ENCODE measurements around the gene FAM20C. TPM values are rescaled to one million over a fixed set of nuclear protein-coding genes. Genes with fewer than 3 reads are reported as not detected.

The FAM20C gene
- total RNA-seq, 1 experiment from 2014 or later, result 87.9 TPM

GRCh38 chr7:192701-193480, 520 bp downstream of the FAM20C start:
- H3K4me3 ChIP-seq (ENCODE audit: low read length), result peak overlapping the region; percentile 72
- H3K4me1 ChIP-seq (ENCODE audit: insufficient read depth, low read length), result peaks cover 16% of the 10 kb centered on the region
- no peaks in the 10 kb centered on the region for H3K9me2 ChIP-seq (replicated peaks; ENCODE audit: low read length)
- H4K20me1 ChIP-seq (ENCODE audit: low read length), result peaks cover 25% of the 10 kb centered on the region
- ChIA-PET POLR2A (ENCODE audit: unreplicated experiment) (interaction anchor here (0.5 kb wide), 1 partner anchor 44 kb away, joined by 3 read pairs; no protein-coding TSS in a partner anchor), CTCF (interaction anchor here (0.5 kb wide), 1 partner anchor 140 kb away, joined by 3 read pairs; no protein-coding TSS in a partner anchor)
- DNase-seq (no peak), ATAC-seq (peak; percentile 29)
- peaks cover 5% of the 10 kb centered on the region for H3K36me3 ChIP-seq (ENCODE audit: low read depth, low read length)
- intact Hi-C loops (cut with micrococcal nuclease), result no loop called here
- no peak overlapping the region for H2AFZ ChIP-seq (ENCODE audit: low read length)
- no peaks in the 10 kb centered on the region for H3F3A ChIP-seq (ENCODE audit: low read length, unreplicated experiment)
- TF ChIP-seq CTCF (conservative IDR thresholded peaks at IDR 0.05; ENCODE audit: low read depth, low read length) (no peak), EZH2phosphoT487 (IDR thresholded peaks at IDR 0.05; ENCODE audit: borderline replicate concordance, low read length) (no peak), EZH2 (IDR thresholded peaks at IDR 0.05; ENCODE audit: low read length, unreplicated experiment) (no peak)
- no peaks in the 10 kb centered on the region for H3K9me3 ChIP-seq (ENCODE audit: low read length)
- no peak overlapping the region; the same call in 1 of the 2 replicates for H3K9ac ChIP-seq (ENCODE audit: low read length)
- no TSS peak for BruUV-seq (replicated peaks)
- H3K27ac ChIP-seq (ENCODE audit: low read length), result no peak overlapping the region
- H3K4me2 ChIP-seq (ENCODE audit: low read length), result peak overlapping the region; percentile 78
- peaks cover 34% of the 10 kb centered on the region for H3K79me2 ChIP-seq (ENCODE audit: low read length)
- H3K27me3 ChIP-seq (ENCODE audit: low read length), result no peaks in the 10 kb centered on the region

GRCh38 chr7:193481-194251, 1.3 kb downstream of the FAM20C start:
- ChIA-PET CTCF (no interaction called here), POLR2A (ENCODE audit: unreplicated experiment) (interaction anchor here (0.5 kb wide), 1 partner anchor 45 kb away, joined by 3 read pairs; no protein-coding TSS in a partner anchor)
- H3K27ac ChIP-seq (ENCODE audit: low read length), result no peak overlapping the region
- H4K20me1 ChIP-seq (ENCODE audit: low read length), result peaks cover 25% of the 10 kb centered on the region
- TF ChIP-seq EZH2 (IDR thresholded peaks at IDR 0.05; ENCODE audit: low read length, unreplicated experiment) (no peak), EZH2phosphoT487 (IDR thresholded peaks at IDR 0.05; ENCODE audit: borderline replicate concordance, low read length) (no peak), CTCF (conservative IDR thresholded peaks at IDR 0.05; ENCODE audit: low read depth, low read length) (0 out of 2 replicates have a peak, but pooled peaks have one; percentile 14)
- no peak for ATAC-seq
- no peaks in the 10 kb centered on the region for H3K27me3 ChIP-seq (ENCODE audit: low read length)
- peak overlapping the region; percentile 78 for H3K4me2 ChIP-seq (ENCODE audit: low read length)
- H3K9me3 ChIP-seq (ENCODE audit: low read length), result no peaks in the 10 kb centered on the region
- H3K9me2 ChIP-seq (replicated peaks; ENCODE audit: low read length), result no peaks in the 10 kb centered on the region
- H2AFZ ChIP-seq (ENCODE audit: low read length), result peak overlapping the region; percentile 60; the same call in 1 of the 2 replicates
- peaks cover 34% of the 10 kb centered on the region for H3K79me2 ChIP-seq (ENCODE audit: low read length)
- H3K4me1 ChIP-seq (ENCODE audit: insufficient read depth, low read length), result peaks cover 16% of the 10 kb centered on the region
- intact Hi-C loops (cut with micrococcal nuclease), result no loop called here
- H3K4me3 ChIP-seq (ENCODE audit: low read length), result peak overlapping the region; percentile 72
- no peaks in the 10 kb centered on the region for H3F3A ChIP-seq (ENCODE audit: low read length, unreplicated experiment)
- H3K36me3 ChIP-seq (ENCODE audit: low read depth, low read length), result peaks cover 10% of the 10 kb centered on the region
- TSS peak; percentile 32 for BruUV-seq (replicated peaks)
- H3K9ac ChIP-seq (ENCODE audit: low read length), result peak overlapping the region; percentile 36
- DNase-seq, result no peak

All from PC-3 (cell line).